Erythroblast (primary cell): ENCODE results near the gene FIP1L1.

Experiments
- GATA1 ChIP-seq: IDR thresholded peaks from 2 replicates; pipeline ENCODE4 v1.6.1; 2011; ENCODE audit warnings: low read depth, mild to moderate bottlenecking, control low read depth, low read length, moderate library complexity
- POLR2A ChIP-seq: IDR thresholded peaks from 2 replicates; pipeline ENCODE4 v1.6.1; 2011; ENCODE audit warnings: mild to moderate bottlenecking, low read length

DNA sequence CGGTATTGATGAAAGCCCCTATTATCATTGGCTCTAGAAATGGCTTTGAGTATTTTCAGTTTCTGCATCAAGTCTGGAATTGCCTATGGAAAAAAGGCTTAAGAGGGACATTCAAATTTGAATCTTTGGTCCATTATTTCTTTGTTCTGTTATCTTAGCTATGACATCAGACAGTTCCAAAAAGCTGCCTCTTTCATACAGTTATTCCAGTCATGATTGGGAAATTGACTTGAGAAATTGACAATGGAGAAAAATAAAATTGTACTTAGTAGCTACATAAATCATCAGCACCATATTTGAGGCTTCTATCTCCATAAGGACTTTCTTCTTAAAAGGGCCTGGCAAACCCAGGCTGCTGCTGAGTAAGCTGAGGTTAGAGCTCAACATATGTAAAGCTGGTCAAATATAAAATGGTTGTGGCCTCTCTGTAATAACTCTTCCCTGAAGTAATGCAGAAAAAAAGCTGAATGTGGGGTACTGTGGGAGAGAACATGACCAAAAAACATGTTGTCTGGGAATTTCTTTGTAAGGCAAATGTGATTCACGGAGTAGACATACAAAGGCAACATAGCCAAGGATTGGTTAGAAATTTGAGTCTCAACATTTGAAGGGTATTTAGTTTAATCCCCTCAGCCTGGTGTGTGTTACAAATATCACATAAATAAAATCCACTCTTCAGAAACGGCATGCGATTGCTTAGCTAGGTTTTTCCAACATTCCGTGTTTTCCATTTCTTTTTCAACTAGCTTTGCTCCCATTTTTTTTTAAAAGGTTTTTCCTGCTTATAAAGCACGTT lies 112.9 kb downstream of the FIP1L1 start:
- no peak for TF ChIP-seq POLR2A
- TF ChIP-seq GATA1: no peak
